Hematopoietic multipotent progenitor cell (in vitro differentiated cells): ENCODE data around the gene RNU6-1. TPM values are rescaled to one million over a fixed set of nuclear protein-coding genes. Genes with fewer than 3 reads are reported as not detected.

ENCODE experiments used
- DNase-seq, 3 donors: peaks; one replicate each; pipeline ENCODE4 v3.0.0-alpha.2; 2011 to 2015; ENCODE audit warnings: low read depth in 2 of 3, low spot score in 2 of 3
- small RNA-seq: library from RNA; depleted of rRNA; stranded (forward); fragments of <200 nt; gene quantifications from one replicate; pipeline ENCODE3, GENCODE V24; 2012
- total RNA-seq: library from RNA; depleted of rRNA; stranded (reverse); fragments of >200 nt; gene quantifications from one replicate; pipeline ENCODE4 v1.2.3, GENCODE V29; 2012

Gene RNU6-1
- total RNA-seq, 1 donor, result not detected

DNA sequence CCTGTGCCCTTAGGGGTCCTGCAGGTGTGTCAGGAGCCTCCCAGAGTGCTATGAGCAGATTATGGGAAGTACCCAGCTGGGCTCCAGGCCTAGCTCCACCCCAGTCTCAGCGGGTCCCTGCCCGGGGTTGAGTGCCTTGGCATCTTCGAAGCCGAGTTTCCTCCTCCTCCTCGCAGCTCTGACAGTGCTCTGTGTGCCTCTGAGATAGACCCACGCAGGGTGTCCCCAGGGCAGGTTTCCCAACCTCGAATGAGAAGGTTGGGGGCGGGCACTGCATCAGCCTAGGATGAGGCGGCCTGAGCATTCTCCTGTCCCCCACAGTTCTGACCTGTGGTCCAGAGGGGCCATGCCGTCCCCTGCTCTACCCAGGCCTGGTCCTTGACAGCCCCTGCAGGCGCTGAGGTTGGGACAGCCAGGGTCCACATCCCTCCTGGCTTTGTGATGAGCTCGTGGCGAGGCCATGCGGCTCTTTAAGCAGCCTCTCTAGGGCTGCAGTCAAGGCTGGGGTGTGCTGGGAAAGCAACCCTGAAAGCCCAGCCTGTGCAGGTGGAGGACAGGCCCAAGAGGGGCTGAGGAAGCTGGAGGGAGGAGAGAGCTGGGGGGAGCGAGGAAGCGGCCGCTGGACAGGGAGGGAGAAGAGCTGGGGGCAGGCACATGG lies 34.7 kb downstream of the RNU6-1 start:
- DNase-seq, result no peak

DNA sequence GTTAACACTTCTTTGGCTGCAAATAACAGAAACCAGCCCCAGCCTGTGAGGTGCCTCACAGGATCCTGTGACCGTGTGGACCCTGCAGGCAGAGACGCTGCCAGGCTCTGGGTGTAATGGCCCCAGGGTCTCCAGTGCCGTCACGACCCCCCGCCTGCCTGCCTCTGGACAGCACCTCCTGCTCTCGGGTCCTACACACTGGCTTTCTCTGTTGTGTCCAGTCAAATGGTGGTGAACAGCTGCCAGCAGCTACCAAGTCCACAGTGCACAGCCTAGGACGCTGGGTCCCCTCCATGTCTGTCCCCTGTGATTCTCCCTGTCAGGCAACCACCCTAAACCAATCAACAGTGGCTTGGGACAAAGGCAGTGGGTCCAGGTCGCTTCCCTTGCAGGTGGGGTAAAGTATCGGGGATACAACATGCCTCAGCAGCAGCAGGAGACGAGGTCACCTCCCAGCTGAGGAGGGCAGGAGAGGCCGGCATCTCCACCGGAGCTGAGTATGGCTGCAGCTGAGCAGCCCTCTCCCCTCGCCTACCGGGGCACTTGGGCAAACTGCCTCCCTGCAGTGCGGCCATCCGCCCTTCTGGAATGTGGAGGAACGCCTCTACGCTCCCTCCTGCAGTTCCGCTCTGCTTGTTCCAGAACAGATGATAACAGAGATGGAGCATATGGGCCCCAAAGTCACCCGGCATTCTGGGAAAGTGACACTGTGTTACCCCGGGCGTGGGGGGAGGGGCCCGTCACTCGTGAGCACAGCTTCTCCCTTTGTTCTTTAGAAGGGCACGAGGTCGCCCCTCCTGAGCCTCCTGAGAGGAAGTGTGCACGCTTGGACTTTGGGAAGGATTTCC lies 35.6 kb downstream of the RNU6-1 start:
- no peak for DNase-seq

GRCh38 chr15:67803299-67803698 lies 36.5 kb downstream of the RNU6-1 start:
- DNase-seq, result no peak

- no peak for DNase-seq
Observed at GRCh38 chr15:67801926-67802914, 37.6 kb downstream of the RNU6-1 start.

- DNase-seq, result no peak
Observed at GRCh38 chr15:67801142-67801541, 38.7 kb downstream of the RNU6-1 start.

DNA sequence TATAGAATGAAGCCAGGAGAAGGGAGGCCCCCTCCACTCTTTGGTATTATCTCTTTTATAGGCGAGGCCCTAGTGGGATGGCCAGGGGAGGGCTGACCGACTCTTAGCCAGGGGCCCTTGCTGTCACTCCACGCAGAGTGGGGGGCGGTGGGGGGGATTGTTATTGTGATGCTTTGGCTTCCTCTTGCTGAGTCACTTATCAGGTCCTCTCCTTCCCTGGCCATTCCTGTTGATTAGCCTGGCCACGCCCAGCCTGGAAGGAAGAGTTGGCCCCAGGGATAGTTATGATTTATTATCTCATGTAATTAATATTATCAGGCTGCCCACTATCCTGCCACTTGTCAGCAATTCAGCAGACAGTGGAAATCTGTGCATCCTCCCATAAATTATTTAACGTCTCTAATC lies 40.0 kb downstream of the RNU6-1 start:
- no peak for DNase-seq

GRCh38 chr15:67796196-67797127 lies 43.4 kb downstream of the RNU6-1 start:
- peak in 1 of 3 donors; percentile 41 for DNase-seq

DNA sequence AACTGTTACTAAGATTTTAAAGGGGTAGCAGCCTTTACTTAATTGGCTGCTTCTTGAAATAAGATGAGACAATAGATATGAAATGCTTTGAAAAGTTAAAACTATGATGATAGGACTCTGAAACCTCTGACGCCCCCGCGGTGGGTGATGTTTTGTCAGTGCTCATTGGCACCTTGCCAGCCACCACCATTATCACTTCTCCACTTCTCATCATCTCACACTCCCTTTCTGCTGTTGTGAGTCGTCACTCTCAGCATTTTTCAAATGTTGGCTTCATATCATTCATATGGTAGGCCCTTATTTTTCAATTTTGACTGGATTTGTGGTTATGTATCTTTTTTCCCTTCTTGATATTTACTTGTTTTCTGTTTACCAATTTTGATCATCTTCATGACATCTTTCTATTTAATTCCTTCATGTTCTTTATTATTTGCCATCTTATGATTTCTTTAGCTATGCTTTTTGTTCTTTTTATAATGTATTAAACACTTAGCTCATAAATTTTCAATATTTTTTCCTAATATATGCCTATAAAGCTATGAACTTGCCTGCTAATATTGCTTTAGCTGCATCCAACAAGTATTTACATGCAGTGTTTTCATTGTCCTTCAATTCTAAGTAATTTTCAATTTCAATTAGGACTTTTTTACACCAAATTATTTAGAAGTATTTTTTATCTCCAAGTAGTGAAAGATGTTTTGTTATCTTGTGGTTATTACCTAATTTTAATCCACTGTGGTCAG lies 44.8 kb downstream of the RNU6-1 start:
- DNase-seq, result no peak

DNA sequence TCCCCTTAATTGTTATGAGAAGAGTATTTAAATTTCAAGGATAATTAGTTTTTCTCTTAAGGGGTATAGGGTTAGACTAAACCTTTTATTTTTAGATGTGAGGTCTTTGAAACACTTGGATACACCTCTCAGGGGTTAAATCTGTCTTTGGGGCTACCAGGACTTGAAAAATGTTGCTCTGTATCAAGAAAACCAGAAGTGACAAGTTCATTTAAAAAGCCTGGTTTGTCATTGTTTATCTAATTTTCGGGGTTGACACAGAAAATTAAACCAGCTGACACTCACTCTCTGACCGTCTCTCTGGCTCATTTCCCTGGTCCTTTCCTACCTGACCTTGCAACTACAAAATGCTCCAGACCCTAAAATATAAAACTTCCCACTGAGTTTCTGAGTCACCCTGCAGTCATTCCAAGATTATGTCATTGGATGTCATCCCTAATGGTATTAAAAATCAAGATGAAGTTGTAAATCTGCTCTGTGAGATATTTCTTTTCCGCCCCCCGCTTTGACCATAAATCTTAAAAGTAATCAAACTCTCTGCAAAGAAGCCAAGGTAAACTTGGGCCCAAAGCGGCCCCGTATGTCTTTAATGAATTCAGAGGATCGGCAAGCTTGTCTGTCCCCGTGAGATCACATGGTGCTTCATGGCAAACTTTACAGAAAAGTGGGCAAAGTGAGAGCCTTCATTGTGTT lies 47.4 kb downstream of the RNU6-1 start:
- no peak for DNase-seq

GRCh38 chr15:67790610-67791319 lies 49.1 kb downstream of the RNU6-1 start:
- no peak for DNase-seq

Small RNA genes within 50 kb of the gene (small RNA-seq; reads per million reads assigned to genes)
- gene RNU6-1, result 3.4 reads per million, percentile 82 among the genes with 10 or more reads in this experiment

Other genes with a start within 250 kb of the RNU6-1 start
- 1.1 TPM for gene SKOR1, start 14.5 kb downstream of the RNU6-1 start, total RNA-seq
- gene PIAS1, start 214.3 kb upstream of the RNU6-1 start, total RNA-seq, result 37.7 TPM